Lower leg skin (tissue), 4 donors: ENCODE measurements around the gene RAD51B. TPM values are rescaled to one million over a fixed set of nuclear protein-coding genes. Genes with fewer than 3 reads are reported as not detected.
A peak's percentile ranks its signal among the peaks of the same experiment; 100 is the strongest.

Experiments used
- DNase-seq, 2 donors: peaks; one replicate each; pipeline ENCODE4 v3.0.0-alpha.2; 2019; ENCODE audit warnings: low spot score in 2 of 2
- H3K4me3 ChIP-seq: fragments of 200-600 bp; sonication (generic); 2 replicates; pipeline ENCODE4 v1.5.1; 2017; ENCODE audit warnings: mild to moderate bottlenecking, low read depth; ENCODE audit not compliant: poor library complexity, severe bottlenecking
- POLR2A ChIP-seq, 2 donors: fragments of 450-650 bp; IDR thresholded peaks; one replicate each; pipeline ENCODE4 v1.6.1; 2016 to 2017; ENCODE audit warnings: antibody characterized with exemption in 2 of 2, mild to moderate bottlenecking in 1 of 2, moderate library complexity in 1 of 2
- WGBS, 2 donors: methylation state at CpG; one replicate each; pipeline ENCODE4 v1.1.5; 2018; 5-methylcytosine and 5-hydroxymethylcytosine counted together
- intact Hi-C: fragments of 100-400 bp; cut with DNase I; formaldehyde crosslinking; loops from one replicate; pipeline ENCODE4 v1.15.0; 2023; ENCODE audit warnings: low total_unique reads
- total RNA-seq, 4 donors: library from RNA; depleted of rRNA; stranded (reverse); fragments of >200 nt; gene quantifications; one replicate each; pipeline ENCODE4 v1.1.0, GENCODE V29; 2016
- TF ChIP-seq, protein P1 (sequence below), 3 donors: fragments of 450-650 bp; IDR thresholded peaks; one replicate each; pipeline ENCODE4 v1.5.1; 2016; ENCODE audit warnings: antibody characterized with exemption in 3 of 3, mild to moderate bottlenecking in 3 of 3, moderate library complexity in 2 of 3

The RAD51B gene
- total RNA-seq, 4 donors from 2014 or later = 6.1 to 27.2 (median 13.6) TPM

DNA sequence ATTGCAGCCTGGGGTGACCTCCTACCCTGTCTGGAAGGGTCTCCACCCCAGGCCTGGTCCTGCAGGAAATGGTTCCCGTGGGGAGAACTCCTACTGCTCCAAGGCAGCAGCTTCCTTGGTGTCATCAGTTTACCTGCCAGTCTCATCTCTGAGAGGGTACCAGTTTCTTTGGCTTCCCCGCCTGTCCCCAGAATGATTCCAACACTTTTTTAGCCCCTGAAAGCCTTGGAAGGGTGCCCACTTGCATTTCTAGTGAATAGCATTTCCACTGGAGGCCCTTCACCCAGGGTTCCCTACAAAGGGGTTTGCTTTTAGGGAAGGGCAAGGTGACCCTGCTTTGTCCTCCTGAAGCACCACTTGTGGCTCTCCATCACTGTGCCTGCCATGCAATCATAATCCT, 689.0 kb downstream of the RAD51B start:
- peak in 1 of 2 donors; percentile 60 for DNase-seq
- 100% methylated on average over 2 of the region's 2 CpGs for WGBS, 2 donors

DNA sequence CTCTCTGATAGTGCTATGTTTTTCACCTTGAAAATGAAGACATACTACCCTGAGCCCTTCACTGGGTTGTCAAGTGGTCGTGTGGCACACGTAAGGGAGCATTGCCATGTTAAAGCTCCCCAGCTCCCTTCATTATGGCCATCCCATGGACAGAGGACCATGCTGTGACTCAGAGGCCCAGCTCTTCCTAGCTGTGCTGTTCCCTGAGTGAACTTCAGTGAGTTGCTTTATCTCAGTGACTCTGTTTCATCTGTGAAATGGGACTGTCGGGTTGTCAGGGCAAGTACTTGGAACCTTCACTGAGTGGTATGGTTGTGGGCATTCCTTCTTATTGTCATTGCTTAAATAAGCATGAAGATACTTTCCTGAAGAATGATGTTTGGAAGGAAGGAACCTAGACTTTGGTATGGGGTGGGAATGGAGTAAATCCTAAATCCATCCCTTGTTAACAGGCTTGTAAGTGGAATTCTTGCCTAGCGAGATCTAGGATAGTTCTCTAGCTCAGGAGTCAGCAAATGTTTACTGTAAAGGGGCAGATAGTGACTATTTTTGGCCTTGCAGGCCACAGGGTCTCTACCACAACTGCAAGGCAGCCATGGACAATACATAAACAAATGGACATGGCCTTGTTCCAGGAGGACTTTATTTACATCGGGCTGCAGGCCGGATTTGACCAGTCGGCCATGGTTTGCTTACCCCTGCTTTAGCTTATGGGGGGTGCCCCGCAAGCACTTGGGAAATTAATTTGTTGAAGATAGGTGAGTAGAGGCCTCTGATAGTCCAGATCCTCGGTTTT, 689.8 kb downstream of the RAD51B start:
- intact Hi-C loops = no loop called here
- DNase-seq = no peak
- TF ChIP-seq POLR2A (IDR thresholded peaks at IDR 0.05) = no peak
- TF ChIP-seq, protein P1, sequence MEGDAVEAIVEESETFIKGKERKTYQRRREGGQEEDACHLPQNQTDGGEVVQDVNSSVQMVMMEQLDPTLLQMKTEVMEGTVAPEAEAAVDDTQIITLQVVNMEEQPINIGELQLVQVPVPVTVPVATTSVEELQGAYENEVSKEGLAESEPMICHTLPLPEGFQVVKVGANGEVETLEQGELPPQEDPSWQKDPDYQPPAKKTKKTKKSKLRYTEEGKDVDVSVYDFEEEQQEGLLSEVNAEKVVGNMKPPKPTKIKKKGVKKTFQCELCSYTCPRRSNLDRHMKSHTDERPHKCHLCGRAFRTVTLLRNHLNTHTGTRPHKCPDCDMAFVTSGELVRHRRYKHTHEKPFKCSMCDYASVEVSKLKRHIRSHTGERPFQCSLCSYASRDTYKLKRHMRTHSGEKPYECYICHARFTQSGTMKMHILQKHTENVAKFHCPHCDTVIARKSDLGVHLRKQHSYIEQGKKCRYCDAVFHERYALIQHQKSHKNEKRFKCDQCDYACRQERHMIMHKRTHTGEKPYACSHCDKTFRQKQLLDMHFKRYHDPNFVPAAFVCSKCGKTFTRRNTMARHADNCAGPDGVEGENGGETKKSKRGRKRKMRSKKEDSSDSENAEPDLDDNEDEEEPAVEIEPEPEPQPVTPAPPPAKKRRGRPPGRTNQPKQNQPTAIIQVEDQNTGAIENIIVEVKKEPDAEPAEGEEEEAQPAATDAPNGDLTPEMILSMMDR (IDR thresholded peaks at IDR 0.05) = no peak
- H3K4me3 ChIP-seq = no peak overlapping the region
- 85% methylated on average over 9 of the region's 9 CpGs for WGBS, 2 donors

More for the DNA sequence above, 689.0 kb downstream of the RAD51B start:
- no peak for TF ChIP-seq POLR2A (IDR thresholded peaks at IDR 0.05)
- TF ChIP-seq, protein P1 (IDR thresholded peaks at IDR 0.05) = no peak
- no peak overlapping the region for H3K4me3 ChIP-seq
- intact Hi-C loops = no loop called here

DNA sequence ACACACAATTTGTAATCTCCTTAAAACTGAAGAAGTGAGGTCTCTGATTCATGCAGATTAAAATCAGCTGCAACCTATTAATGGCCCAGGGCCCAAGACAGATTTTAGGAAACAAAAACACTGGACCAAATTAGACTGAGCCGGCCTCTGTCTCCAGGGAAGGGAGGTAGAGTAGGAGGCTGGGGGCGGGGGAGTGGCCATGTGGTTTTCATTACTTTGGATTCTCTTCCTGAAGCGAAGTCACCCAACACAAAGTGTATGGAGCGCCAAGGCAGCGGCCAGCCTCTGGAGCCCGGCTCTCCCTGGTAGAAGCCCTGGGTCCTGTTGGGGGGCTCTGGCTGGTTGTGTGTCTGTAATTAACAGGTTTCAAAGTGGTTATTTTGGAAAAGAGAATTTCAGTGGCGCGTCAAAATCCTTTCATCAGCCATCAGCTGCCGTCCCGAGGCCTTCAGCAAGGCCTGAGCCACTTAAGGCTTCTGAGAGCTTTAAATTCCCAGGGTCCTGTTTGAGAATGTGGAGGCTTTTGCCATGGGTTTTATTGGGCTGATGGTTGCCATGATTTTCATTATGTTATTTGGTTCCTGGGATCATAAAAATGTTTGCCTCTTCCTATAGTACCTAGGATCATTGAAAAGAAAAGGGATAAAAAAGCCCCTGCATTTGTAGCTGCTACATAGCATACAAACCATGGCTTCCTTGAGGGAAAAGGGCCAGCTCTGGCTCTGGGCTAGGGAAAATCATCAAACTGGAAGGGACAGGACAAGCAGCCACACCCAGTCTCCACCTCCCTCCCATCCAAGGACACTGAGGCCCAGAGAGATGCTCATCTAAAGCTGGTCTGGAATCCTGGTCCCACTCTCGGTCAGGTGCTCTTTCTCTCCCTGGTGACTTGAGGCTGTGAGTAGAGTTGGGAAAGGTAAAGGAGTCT, 690.9 kb downstream of the RAD51B start:
- intact Hi-C loops = no loop called here
- WGBS, 2 donors = 48 to 57% methylated on average over 11 of the region's 11 CpGs
- H3K4me3 ChIP-seq = no peak overlapping the region
- DNase-seq = peak; percentile 76 to 95
- TF ChIP-seq, protein P1 (IDR thresholded peaks at IDR 0.05) = no peak
- no peak for TF ChIP-seq POLR2A (IDR thresholded peaks at IDR 0.05)

DNA sequence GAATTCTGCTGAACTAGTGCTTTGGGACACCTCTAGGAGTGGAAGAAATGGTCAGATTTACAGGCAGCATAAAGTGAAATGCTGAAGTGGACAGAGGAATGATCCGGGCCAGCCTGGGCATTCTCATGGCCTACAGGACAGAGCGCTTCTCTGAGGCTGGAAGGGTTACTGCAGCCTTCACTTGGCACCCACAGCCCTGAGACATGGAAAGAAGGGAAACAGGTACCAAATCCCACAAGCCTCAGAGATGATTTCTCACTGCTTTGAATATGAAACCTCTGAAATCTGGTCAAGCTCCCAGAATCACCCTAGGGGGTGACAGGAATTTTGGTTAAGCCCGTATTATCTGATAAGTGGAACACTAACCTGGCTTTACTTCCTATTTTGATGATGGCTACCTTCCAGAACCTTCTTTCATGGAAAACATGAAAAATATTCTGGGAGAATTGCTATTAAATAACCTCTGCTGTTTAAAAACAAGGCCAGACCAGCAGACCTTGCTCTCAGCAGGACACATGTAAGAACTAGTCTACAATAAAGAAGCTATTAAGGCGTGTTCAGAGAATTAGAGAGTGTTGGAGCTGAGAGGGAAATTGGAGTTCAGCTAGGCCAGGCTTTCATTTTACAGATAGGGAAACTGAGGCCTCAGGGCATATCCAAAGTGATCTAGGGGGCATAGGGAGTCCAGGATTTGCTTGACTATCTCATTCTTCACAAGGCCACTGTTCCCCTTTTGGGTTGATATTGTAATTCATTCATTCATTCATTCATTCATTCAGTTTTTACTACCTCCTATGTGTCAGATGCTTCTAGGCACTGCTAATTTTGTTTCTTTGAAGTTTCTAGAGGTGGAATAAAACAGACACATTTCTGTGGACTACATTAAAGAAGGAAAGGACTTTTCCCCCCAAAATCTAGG, 691.8 kb downstream of the RAD51B start:
- intact Hi-C loops = no loop called here
- 42 to 45% methylated on average over 4 of the region's 4 CpGs for WGBS, 2 donors
- no peak overlapping the region for H3K4me3 ChIP-seq
- DNase-seq = peak in 1 of 2 donors; percentile 83
- TF ChIP-seq, protein P1 (IDR thresholded peaks at IDR 0.05) = no peak
- no peak for TF ChIP-seq POLR2A (IDR thresholded peaks at IDR 0.05)

DNA sequence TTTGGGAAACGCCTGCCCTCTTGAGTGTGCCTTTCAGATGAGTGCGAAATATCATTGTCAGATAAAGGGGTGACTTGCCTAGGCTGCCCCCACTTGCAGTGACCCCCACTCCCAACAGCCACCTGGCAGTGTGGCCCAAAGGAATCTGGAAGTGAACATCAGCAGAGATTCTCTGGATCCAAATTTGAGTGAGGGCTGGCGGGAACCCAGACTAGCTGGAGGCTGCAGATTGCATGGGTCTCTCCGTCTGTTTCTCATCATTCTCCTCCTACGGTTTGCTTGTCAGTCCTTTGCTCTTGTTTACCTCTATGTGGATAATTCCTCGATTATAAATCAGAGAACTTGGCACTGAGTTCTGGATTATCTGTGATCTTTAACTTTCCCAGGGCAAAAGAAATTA, 692.5 kb downstream of the RAD51B start:
- TF ChIP-seq, protein P1 (IDR thresholded peaks at IDR 0.05) = no peak
- no peak for TF ChIP-seq POLR2A (IDR thresholded peaks at IDR 0.05)
- peak in 1 of 2 donors; percentile 87 for DNase-seq
- intact Hi-C loops = no loop called here
- WGBS, 2 donors = 31 to 41% methylated on average over 6 of the region's 6 CpGs
- H3K4me3 ChIP-seq = no peak overlapping the region
